Measurements from ENCODE around the gene GLDC.
A peak's percentile ranks its signal among the peaks of the same experiment; 100 is the strongest.
"Not testable (repeated sequence)": the region's sequence is repeated elsewhere in the genome, so short reads cannot be mapped to it uniquely, and the experiment has no call there.

GLDC gene

DNA sequence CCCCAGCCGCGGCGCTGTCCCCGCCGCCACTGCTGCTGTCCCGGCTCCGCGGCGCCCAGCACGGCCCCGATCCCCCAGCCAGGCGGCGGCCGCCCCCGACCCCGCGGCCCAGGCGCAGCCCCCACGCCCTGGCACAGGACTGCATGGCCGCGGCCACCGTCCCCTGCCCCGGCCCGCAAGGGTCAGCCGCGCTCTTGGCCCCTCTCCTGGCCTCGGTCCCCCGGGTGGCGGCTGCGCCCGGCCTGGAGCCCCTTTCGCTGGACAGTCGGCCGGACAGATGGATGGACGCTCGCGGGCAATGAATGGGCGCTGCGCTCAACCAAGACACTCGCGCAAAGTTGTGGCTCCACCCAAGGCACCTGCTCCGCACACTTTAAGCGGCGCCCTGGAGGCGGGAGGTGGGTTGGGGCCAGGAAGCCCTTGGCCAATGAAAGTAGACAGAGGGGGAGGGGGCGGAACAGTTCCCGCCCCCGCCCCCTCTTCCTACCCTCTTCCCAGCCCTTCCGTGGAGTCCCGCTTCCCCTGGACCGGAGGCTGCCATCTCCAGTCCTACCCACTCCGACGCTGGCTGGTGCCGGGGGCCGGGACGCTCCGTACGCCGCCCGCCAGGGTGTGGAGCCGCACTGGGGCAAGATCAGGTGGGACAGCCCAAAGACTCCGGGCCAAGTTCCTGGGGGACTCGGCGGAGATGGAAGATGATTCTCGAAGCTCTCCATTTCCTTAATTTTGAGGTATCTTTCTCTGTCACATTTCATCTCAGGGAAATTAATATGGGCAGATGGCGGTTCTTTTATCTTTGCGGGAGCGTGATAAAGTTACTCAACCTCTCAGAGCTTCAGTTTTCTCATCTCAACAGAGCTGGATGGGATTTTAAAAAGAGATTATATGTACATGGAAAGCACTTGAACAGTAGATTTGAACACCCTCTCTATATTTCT is at the start of gene GLDC:
TSS of gene GLDC (minus strand) at position 375 of the 938 bp plus-strand sequence. CDS start at position 145, 230 bp downstream.
- Histone ChIP-seq H3K9ac (ENCODE audit: low read length) (no peak within 1 kb of the TSS), H3K27me3 (ENCODE audit: control insufficient read depth, insufficient read depth, low read length) (peaks cover 9% of the 10 kb centered on the region), H3K4me3 (ENCODE audit: low read length) (peak within 1 kb of the TSS; percentile 29), H3K27ac (ENCODE audit: low read depth, low read length) (no peak within 1 kb of the TSS), H3K36me3 (ENCODE audit: control insufficient read depth, insufficient read depth, low read length) (no peaks in the 10 kb centered on the region), H3K4me1 (ENCODE audit: control insufficient read depth, insufficient read depth, low read length) (no peaks in the 10 kb centered on the region)

DNA sequence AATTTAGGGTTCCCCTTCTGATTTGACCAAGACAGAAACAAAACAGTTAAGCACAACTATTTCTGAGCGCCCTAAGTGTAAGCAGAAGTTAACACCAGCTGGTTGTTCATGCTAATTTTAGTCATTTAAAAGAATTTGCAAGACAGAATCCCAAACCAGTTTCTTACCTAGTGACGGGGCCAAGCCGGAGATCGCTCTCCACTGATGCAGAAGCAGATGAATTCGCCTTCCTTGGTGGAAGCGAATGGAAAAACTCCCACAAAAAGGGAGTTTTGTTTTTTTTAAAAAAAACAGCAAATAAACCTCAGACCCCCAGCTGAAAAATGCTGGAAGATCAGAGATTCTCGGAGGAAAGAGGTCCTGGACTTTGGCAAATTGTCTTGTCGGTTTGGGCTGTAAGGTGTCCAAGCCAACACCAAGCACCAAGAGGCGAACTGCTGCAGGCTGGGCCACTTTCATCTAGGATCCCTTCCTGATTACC is 47.4 kb upstream of the GLDC start:
- H3K4me3 ChIP-seq (ENCODE audit: low read length): no peak overlapping the region
- H3K4me1 ChIP-seq (ENCODE audit: control insufficient read depth, insufficient read depth, low read length): no peaks in the 10 kb centered on the region
- H3K27ac ChIP-seq (ENCODE audit: low read depth, low read length): no peak overlapping the region
- H3K36me3 ChIP-seq (ENCODE audit: control insufficient read depth, insufficient read depth, low read length): no peaks in the 10 kb centered on the region
- no peak overlapping the region for H3K9ac ChIP-seq (ENCODE audit: low read length)
- H3K27me3 ChIP-seq (ENCODE audit: control insufficient read depth, insufficient read depth, low read length): no peaks in the 10 kb centered on the region

DNA sequence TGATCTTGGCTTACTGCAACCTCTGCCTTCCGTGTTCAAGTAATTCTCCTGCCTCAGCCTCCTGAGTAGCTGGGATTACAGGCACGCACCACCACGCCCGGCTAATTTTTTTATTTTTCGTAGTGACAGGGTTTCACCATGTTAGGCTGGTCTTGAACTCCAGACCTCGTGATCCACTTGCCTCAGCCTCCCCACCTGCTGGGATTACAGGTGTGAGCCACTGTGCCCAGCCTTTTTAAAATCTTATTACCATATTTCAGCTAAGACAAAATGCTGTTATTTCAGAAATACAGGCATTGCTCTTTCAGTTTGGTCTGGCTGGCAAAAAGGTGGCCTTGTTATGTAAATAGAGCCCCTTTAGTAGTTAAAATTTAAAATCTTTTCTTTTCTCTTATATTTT is 46.9 kb upstream of the GLDC start:
- Histone ChIP-seq H3K9ac (ENCODE audit: low read length) (no peak overlapping the region), H3K4me1 (ENCODE audit: control insufficient read depth, insufficient read depth, low read length) (no peaks in the 10 kb centered on the region), H3K4me3 (ENCODE audit: low read length) (no peak overlapping the region), H3K27ac (ENCODE audit: low read depth, low read length) (no peak overlapping the region), H3K27me3 (ENCODE audit: control insufficient read depth, insufficient read depth, low read length) (no peaks in the 10 kb centered on the region), H3K36me3 (ENCODE audit: control insufficient read depth, insufficient read depth, low read length) (no peaks in the 10 kb centered on the region)

DNA sequence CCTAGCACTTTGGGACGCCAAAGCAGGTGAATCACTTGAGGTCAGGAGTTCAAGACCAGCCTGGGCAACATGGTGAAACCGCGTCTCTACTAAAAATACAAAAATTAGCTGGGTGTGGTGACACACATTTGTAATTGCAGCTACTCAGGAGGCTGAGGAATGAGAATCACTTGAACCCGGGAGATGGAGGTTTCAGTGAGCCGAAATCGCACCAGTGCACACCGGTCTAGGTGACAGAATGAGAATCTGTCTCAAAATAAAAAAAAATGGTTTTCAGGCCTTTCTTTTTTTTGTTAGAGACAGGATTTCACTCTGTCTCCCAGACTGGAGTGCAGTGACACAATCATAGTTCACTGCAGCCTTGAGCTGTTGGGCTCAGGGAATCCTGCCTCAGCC is 45.1 kb upstream of the GLDC start:
- not testable (repeated sequence) for H3K27ac ChIP-seq (ENCODE audit: low read depth, low read length); H3K4me3 ChIP-seq (ENCODE audit: low read length); H3K9ac ChIP-seq (ENCODE audit: low read length); H3K36me3 ChIP-seq (ENCODE audit: control insufficient read depth, insufficient read depth, low read length); H3K4me1 ChIP-seq (ENCODE audit: control insufficient read depth, insufficient read depth, low read length); H3K27me3 ChIP-seq (ENCODE audit: control insufficient read depth, insufficient read depth, low read length)

DNA sequence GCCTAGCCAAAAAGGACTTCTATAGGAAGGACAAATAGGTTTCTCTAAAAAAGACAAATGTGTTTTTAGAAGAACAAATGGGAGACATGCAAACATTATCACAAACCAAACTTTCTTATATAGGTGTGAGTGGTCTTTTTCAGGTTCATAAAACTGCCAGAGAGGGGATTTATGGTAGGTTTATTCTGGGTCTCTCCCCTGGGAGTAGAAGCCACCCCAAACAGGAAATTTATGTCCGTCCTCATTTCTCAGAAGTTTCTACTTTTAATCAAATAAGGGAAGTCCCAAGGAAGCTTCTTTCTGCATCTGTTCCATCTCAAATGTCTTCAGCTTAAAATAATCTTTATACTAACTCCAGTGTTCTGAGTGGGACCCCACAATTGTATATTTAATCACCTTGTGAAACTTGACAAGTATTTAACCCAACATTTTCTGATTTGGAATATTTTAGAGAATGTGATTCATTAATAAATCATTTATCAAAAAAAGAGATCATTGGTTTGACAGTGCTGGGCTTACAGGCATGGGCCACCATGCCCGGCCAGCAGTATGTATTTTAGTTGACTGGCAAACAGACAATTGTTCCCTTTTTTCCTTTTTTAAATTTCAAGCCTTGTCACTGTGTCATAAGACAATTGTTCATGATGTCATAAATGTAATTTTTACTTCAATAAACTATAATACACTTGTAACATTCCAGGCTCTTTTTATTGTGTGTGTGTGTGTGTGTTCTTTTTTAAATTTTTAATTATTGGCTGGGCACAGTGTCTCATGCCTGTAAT is 44.6 kb upstream of the GLDC start:
- no peaks in the 10 kb centered on the region for H3K27me3 ChIP-seq (ENCODE audit: control insufficient read depth, insufficient read depth, low read length)
- H3K4me3 ChIP-seq (ENCODE audit: low read length): no peak overlapping the region
- no peak overlapping the region for H3K9ac ChIP-seq (ENCODE audit: low read length)
- no peaks in the 10 kb centered on the region for H3K36me3 ChIP-seq (ENCODE audit: control insufficient read depth, insufficient read depth, low read length)
- H3K4me1 ChIP-seq (ENCODE audit: control insufficient read depth, insufficient read depth, low read length): no peaks in the 10 kb centered on the region
- H3K27ac ChIP-seq (ENCODE audit: low read depth, low read length): no peak overlapping the region

DNA sequence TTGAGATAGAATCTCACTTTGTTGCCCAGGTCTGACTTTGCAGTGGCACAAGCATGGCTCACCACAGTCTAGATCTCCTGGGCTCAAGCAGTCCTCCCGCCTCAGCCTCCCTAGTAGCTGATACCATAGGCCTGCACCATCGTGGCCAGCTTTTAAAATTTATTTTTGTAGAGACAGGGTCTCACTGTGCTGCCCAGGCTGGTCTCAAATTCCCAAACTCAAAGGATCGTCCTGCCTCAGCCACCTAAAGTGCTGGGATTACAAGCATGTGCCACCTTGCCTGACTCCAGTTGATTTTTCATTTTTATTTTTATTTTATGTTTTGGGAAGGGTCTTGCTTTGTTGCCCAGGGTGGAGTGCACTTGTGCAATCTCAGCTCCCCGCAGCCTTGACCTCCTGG is 41.7 kb upstream of the GLDC start:
- Histone ChIP-seq H3K27me3 (ENCODE audit: control insufficient read depth, insufficient read depth, low read length) (no peaks in the 10 kb centered on the region), H3K4me3 (ENCODE audit: low read length) (no peak overlapping the region), H3K36me3 (ENCODE audit: control insufficient read depth, insufficient read depth, low read length) (no peaks in the 10 kb centered on the region), H3K27ac (ENCODE audit: low read depth, low read length) (no peak overlapping the region), H3K4me1 (ENCODE audit: control insufficient read depth, insufficient read depth, low read length) (no peaks in the 10 kb centered on the region), H3K9ac (ENCODE audit: low read length) (no peak overlapping the region)

DNA sequence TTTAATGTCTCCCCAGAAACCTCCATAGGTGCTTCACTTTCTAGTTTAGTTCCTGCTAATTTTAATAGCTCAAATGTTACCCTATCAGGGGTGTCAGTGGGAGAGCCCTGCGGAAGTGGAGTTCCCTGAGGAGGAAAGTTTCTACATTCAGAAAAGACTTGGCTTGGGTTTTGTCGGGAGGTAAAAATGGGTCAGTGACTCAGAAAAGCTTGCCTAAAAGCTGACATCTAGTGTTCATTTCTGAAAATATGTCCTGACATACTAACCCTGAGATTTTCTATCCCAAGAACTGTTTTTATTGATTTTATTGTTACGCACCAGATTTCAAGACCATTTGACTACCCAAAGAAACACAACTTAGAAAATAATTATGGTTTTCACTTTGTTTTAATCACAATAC is 40.9 kb upstream of the GLDC start:
- Histone ChIP-seq H3K27ac (ENCODE audit: low read depth, low read length) (no peak overlapping the region), H3K27me3 (ENCODE audit: control insufficient read depth, insufficient read depth, low read length) (no peaks in the 10 kb centered on the region), H3K9ac (ENCODE audit: low read length) (no peak overlapping the region), H3K4me1 (ENCODE audit: control insufficient read depth, insufficient read depth, low read length) (no peaks in the 10 kb centered on the region), H3K36me3 (ENCODE audit: control insufficient read depth, insufficient read depth, low read length) (no peaks in the 10 kb centered on the region), H3K4me3 (ENCODE audit: low read length) (no peak overlapping the region)

DNA sequence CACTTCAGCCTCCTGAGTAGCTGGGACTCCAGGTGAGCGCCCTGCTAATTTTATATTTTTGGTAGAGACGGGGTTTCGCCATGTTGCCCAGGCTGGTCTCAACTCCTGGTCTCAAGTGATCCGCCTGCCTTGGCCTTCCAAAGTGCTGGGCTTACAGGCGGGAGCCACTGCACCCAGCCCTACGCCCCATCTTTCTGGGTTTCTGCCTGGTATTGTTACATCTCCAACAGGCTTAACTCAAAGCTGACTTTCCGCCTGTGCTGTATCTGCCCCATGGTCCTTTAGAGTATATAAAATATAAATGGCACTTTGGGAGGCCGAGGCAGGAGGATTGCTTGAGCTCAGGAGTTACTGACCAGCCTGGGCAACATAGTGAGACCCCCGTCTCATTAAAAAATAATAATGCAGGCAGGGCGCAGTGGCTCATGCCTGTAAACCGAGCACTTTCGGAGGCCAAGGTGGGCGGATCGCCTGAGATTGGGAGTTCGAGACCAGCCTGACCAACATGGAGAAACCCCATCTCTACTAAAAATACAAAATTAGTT is 36.5 kb upstream of the GLDC start:
- Histone ChIP-seq H3K36me3 (ENCODE audit: control insufficient read depth, insufficient read depth, low read length) (no peaks in the 10 kb centered on the region), H3K4me3 (ENCODE audit: low read length) (peak overlapping the region; percentile 79), H3K27ac (ENCODE audit: low read depth, low read length) (peak overlapping the region; percentile 90), H3K4me1 (ENCODE audit: control insufficient read depth, insufficient read depth, low read length) (no peaks in the 10 kb centered on the region), H3K9ac (ENCODE audit: low read length) (peak overlapping the region; percentile 66), H3K27me3 (ENCODE audit: control insufficient read depth, insufficient read depth, low read length) (no peaks in the 10 kb centered on the region)

DNA sequence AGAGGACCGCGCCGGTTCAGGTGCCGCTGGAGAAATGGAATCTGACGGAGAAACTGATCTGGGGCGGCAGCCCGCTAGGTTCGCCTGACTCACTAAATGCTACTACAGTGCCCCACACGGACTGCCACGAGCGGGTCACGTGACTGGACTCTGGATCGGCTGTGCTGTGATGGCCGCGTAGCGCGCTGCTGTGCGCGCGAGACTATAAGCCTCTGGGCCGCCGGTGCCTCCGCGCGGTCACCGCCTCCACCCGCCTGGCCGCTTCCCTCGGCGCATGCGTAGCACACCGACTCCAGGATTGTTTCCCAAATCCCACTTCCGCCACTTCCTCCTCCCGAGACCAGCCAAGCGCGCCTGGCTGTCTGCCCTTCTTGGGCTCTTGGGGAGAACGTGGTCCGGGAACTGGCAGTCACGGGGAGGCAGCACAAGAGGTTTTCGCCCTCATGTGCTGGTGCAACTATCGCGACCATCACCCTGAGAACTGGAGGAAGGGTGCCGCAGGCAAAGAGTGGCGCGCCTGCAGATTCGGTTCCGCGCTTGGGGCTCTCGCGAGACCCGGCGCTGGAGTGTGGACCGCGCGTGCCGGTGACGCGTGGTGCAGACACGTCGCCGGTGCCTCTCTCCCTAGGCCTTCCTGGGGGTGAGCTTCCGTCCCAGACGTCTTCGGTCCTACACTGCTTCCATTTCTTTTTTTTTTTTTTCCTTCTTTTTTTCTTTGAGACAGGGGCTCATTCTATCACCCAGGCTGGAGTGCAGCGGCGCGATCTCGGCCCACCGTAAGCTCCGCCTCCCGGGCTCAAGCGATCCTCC is 35.8 kb upstream of the GLDC start:
- H3K9ac ChIP-seq (ENCODE audit: low read length): peak overlapping the region; percentile 66
- H3K4me1 ChIP-seq (ENCODE audit: control insufficient read depth, insufficient read depth, low read length): no peaks in the 10 kb centered on the region
- no peaks in the 10 kb centered on the region for H3K27me3 ChIP-seq (ENCODE audit: control insufficient read depth, insufficient read depth, low read length)
- peak overlapping the region; percentile 90 for H3K27ac ChIP-seq (ENCODE audit: low read depth, low read length)
- H3K4me3 ChIP-seq (ENCODE audit: low read length): peak overlapping the region; percentile 79
- H3K36me3 ChIP-seq (ENCODE audit: control insufficient read depth, insufficient read depth, low read length): no peaks in the 10 kb centered on the region

DNA sequence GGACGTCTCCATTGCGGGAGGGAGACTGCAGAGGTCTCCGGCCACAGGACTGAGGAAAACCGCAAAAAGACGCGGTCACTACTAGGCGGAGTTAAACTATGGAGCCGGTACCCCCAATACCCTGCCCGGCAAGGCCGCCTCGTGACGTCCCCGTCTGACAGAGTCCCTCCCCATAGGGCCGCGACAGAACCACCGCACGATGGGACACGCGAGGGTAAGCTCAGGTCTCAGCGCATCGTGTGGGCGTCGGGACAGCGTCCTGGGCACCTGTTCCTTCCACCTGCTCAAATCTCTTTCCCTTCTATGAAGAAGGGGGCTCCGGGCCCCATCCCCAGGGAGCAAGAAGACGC is 35.2 kb upstream of the GLDC start:
- peak overlapping the region; percentile 79 for H3K4me3 ChIP-seq (ENCODE audit: low read length)

DNA sequence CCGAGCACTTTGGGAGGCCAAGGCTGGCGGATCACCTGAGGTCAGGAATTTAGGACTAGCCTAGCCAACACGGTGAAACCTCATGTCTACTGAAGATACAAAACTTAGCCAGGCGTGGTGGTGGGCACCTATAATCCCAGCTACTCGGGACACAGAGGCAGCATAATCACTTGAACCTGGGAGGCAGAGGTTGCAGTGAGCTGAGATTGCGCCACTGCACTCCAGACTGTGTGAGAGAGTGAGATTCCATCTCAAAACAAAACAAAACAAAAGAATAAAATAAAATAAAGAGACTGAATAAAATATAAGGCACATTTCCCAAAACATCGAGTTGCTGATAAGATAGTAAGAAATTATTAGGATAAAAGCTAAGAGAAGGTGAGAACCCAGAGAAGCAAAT is 32.3 kb upstream of the GLDC start:
- Histone ChIP-seq H3K27ac (ENCODE audit: low read depth, low read length) (no peak overlapping the region), H3K4me1 (ENCODE audit: control insufficient read depth, insufficient read depth, low read length) (no peaks in the 10 kb centered on the region), H3K9ac (ENCODE audit: low read length) (no peak overlapping the region), H3K4me3 (ENCODE audit: low read length) (no peak overlapping the region), H3K27me3 (ENCODE audit: control insufficient read depth, insufficient read depth, low read length) (no peaks in the 10 kb centered on the region), H3K36me3 (ENCODE audit: control insufficient read depth, insufficient read depth, low read length) (no peaks in the 10 kb centered on the region)

More for the DNA sequence above, 35.2 kb upstream of the GLDC start:
- Histone ChIP-seq H3K36me3 (ENCODE audit: control insufficient read depth, insufficient read depth, low read length) (no peaks in the 10 kb centered on the region), H3K27me3 (ENCODE audit: control insufficient read depth, insufficient read depth, low read length) (no peaks in the 10 kb centered on the region), H3K9ac (ENCODE audit: low read length) (peak overlapping the region; percentile 36), H3K4me1 (ENCODE audit: control insufficient read depth, insufficient read depth, low read length) (no peaks in the 10 kb centered on the region), H3K27ac (ENCODE audit: low read depth, low read length) (peak overlapping the region; percentile 90)
